HepG2 (cell line): Measurements from ENCODE around the gene SULT6B1. TPM values are rescaled to one million over a fixed set of nuclear protein-coding genes. Genes with fewer than 3 reads are reported as not detected.
A peak's percentile ranks its signal among the peaks of the same experiment; 100 is the strongest.

Experiments used
- BCL6 ChIP-seq: IDR thresholded peaks from 2 replicates; pipeline ENCODE4 v1.6.1; 2016; ENCODE audit warnings: missing genetic modification reagents, missing compliant biosample characterization
- FOSL2 ChIP-seq: sonication (generic); formaldehyde crosslinking; IDR thresholded peaks from 2 replicates; pipeline ENCODE4 v1.4.0; 2020; ENCODE audit warnings: missing genetic modification reagents
- HNRNPK ChIP-seq: fragments of 200-400 bp; formaldehyde crosslinking; IDR thresholded peaks from 2 replicates; pipeline ENCODE4 v1.6.1; 2018; ENCODE audit warnings: low read length, low read depth, moderate library complexity, mild to moderate bottlenecking; ENCODE audit not compliant: poor library complexity, severe bottlenecking
- MBD4 ChIP-seq: IDR thresholded peaks from 2 replicates; pipeline ENCODE4 v1.6.1; 2012; ENCODE audit warnings: low read length, inconsistent platforms, borderline replicate concordance
- MYC ChIP-seq: sonication (generic); formaldehyde crosslinking; IDR thresholded peaks from 2 replicates; pipeline ENCODE4 v1.9.0; 2021; ENCODE audit warnings: missing genetic modification reagents, borderline replicate concordance
- NR2F2 ChIP-seq: IDR thresholded peaks from 2 replicates; pipeline ENCODE4 v1.6.1; 2012; ENCODE audit warnings: low read depth, inconsistent platforms, borderline replicate concordance
- PCBP2 ChIP-seq: fragments of 200-400 bp; formaldehyde crosslinking; optimal IDR thresholded peaks from 2 replicates; pipeline ENCODE3; 2018; ENCODE audit warnings: low read length, low read depth; ENCODE audit not compliant: poor library complexity, severe bottlenecking
- SOX13 ChIP-seq, 3 experiments: fragments of 450-650 bp in 1 of 3; sonication (generic) in 1 of 3; formaldehyde crosslinking in 1 of 3; IDR thresholded peaks in 2 of 3; conservative IDR thresholded peaks in 1 of 3; 2 replicates each; pipeline versions ENCODE4 v1.5.0 to v1.6.1; 2016 to 2020; ENCODE audit warnings: antibody characterized with exemption in 1 of 3, mild to moderate bottlenecking in 1 of 3, missing compliant biosample characterization in 1 of 3, missing genetic modification reagents in 1 of 3, moderate library complexity in 1 of 3
- THAP11 ChIP-seq: IDR thresholded peaks from 2 replicates; pipeline ENCODE4 v1.6.1; 2016; ENCODE audit warnings: missing biosample characterization, missing genetic modification reagents
- ZEB1 ChIP-seq: IDR thresholded peaks from 2 replicates; pipeline ENCODE4 v1.6.1; 2012; ENCODE audit warnings: mild to moderate bottlenecking, low read depth, inconsistent platforms; ENCODE audit not compliant: insufficient replicate concordance
- ZFAT ChIP-seq: sonication (generic); formaldehyde crosslinking; conservative IDR thresholded peaks from 2 replicates; pipeline ENCODE4 v1.8.1; 2023; ENCODE audit warnings: missing genetic modification reagents, inconsistent platforms
- ZNF10 ChIP-seq: sonication (generic); formaldehyde crosslinking; IDR thresholded peaks from 2 replicates; pipeline ENCODE4 v1.4.0; 2020; ENCODE audit warnings: mild to moderate bottlenecking, low read depth, missing genetic modification reagents, borderline replicate concordance
- ZNF773 ChIP-seq: sonication (generic); formaldehyde crosslinking; IDR thresholded peaks from 2 replicates; pipeline ENCODE4 v1.4.0; 2020; ENCODE audit warnings: missing genetic modification reagents, borderline replicate concordance
- ZNF780A ChIP-seq: sonication (generic); formaldehyde crosslinking; IDR thresholded peaks from 2 replicates; pipeline ENCODE4 v1.8.0; 2022; ENCODE audit warnings: mild to moderate bottlenecking, missing genetic modification reagents, moderate library complexity
- ZSCAN9 ChIP-seq: IDR thresholded peaks from 2 replicates; pipeline ENCODE4 v1.6.1; 2016; ENCODE audit warnings: borderline replicate concordance
- polyA plus RNA-seq, 8 experiments: library from polyadenylated mRNA; depleted of rRNA in 3 of 8; stranded (reverse) in 7 of 8; unstranded in 1 of 8; fragments of >200 nt; fragmentation: Illumina TruSeq in 4 of 8; extraction: Trizol in 4 of 8; gene quantifications; 2 replicates each; pipeline versions ENCODE4 v1.2.1 to v1.2.3, GENCODE V29; 2011 to 2016; ENCODE audit warnings: low read depth in 4 of 8, missing spikeins in 1 of 8, mixed read lengths in 1 of 8; ENCODE audit not compliant: insufficient read depth in 1 of 8
- total RNA-seq, 5 experiments: library from RNA; depleted of rRNA; stranded (reverse); fragments of >200 nt; fragmentation: Illumina TruSeq; extraction: Trizol; gene quantifications; 2 replicates each; pipeline ENCODE4 v1.2.3, GENCODE V29; 2016; ENCODE audit warnings: low read depth in 1 of 5
- TF ChIP-seq, protein P1 (sequence below): IDR thresholded peaks from 2 replicates; pipeline ENCODE4 v1.6.1; 2016; ENCODE audit warnings: missing compliant biosample characterization, missing genetic modification reagents, borderline replicate concordance
- TF ChIP-seq, protein P2 (sequence below): sonication (generic); formaldehyde crosslinking; IDR thresholded peaks from 2 replicates; pipeline ENCODE4 v1.5.1; 2020; ENCODE audit warnings: missing genetic modification reagents, mild to moderate bottlenecking, borderline replicate concordance
- TF ChIP-seq, protein P3 (sequence below): sonication (generic); formaldehyde crosslinking; IDR thresholded peaks from 2 replicates; pipeline ENCODE4 v1.9.0; 2021; ENCODE audit warnings: missing genetic modification reagents, mild to moderate bottlenecking, borderline replicate concordance
- TF ChIP-seq, protein P4 (sequence below), 2 experiments: IDR thresholded peaks; 2 replicates each; pipeline ENCODE4 v1.6.1; 2011 to 2012; ENCODE audit warnings: low read length in 2 of 2, borderline replicate concordance in 1 of 2, low read depth in 1 of 2, mild to moderate bottlenecking in 1 of 2, moderate library complexity in 1 of 2

Gene SULT6B1
- total and polyA plus RNA-seq, 2 of the 13 experiments (the other 11 are each of a cell fraction or from before 2014, with no cell fraction given) = not detected

DNA sequence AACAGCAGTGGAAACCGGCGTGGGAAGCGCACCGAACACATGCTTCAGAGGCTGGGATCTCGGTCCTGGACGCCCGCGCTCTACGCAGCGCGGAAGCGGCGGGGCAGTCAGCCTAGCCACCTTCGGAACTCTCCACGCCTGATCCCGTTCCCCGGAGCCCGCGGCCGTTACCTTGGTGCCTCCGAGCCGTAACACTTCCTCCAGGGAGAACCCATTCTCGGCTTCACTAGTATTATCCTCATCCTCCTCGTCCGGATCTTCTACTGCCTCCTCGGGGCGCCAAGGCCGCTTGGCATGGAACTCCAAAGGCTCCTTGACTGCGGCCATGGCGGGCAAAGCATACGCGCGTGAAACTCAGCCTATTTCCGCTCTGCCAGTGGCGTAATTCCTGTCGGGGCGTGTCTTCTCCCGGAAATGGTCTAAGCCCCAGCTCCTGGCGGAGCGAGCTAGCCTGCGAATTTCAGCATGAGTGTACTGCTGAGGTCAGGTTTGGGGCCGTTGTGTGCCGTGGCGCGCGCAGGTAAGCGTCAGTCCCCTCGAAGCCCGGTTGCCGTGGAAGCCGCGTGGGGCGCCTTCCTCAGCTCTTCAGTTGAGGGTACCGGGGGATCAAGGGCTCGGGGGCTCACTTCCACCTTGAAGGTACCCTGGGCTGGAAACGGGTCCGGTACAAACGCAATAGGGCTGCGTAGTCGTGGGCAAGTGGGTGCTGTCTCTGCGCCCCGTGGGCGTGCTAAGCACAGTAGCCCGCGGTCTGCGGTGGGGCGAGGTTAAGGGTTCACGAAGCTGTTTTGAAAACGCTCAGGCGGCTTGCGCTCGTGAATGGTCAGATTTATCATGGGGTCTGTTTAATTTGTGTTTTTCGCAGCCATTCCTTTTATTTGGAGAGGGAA, 43.0 kb upstream of the SULT6B1 start, which contains the start of the genes CEBPZ and NDUFAF7 (continued):
- TF ChIP-seq, protein P1, sequence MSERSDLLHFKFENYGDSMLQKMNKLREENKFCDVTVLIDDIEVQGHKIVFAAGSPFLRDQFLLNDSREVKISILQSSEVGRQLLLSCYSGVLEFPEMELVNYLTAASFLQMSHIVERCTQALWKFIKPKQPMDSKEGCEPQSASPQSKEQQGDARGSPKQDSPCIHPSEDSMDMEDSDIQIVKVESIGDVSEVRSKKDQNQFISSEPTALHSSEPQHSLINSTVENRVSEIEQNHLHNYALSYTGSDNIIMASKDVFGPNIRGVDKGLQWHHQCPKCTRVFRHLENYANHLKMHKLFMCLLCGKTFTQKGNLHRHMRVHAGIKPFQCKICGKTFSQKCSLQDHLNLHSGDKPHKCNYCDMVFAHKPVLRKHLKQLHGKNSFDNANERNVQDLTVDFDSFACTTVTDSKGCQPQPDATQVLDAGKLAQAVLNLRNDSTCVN = peak; percentile 93
- TF ChIP-seq ZEB1 (peak; percentile 75), SOX13 (IDR thresholded peaks at IDR 0.05) (no peak), SOX13 (CRISPR knock-in tag; conservative IDR thresholded peaks at IDR 0.05 in 1 of 2, IDR thresholded peaks at IDR 0.05 in 1 of 2) (no peak; a peak in 1 of 4 replicates), THAP11 (peak; percentile 92), BCL6 (CRISPR knock-in tag) (peak; percentile 57), ZNF780A (CRISPR knock-in tag) (no peak), NR2F2 (no peak; the same call in 1 of the 2 replicates), FOSL2 (CRISPR knock-in tag) (peak; percentile 56), ZFAT (0 out of 2 replicates have a peak, but pooled peaks have one; percentile 31), HNRNPK (no peak), ZNF10 (CRISPR knock-in tag) (no peak), ZSCAN9 (CRISPR knock-in tag) (peak; percentile 79; the same call in 1 of the 2 replicates), ZNF773 (CRISPR knock-in tag) (no peak), MBD4 (no peak), MYC (CRISPR knock-in tag) (peak; percentile 96), PCBP2 (no peak)
- TF ChIP-seq, protein P2, sequence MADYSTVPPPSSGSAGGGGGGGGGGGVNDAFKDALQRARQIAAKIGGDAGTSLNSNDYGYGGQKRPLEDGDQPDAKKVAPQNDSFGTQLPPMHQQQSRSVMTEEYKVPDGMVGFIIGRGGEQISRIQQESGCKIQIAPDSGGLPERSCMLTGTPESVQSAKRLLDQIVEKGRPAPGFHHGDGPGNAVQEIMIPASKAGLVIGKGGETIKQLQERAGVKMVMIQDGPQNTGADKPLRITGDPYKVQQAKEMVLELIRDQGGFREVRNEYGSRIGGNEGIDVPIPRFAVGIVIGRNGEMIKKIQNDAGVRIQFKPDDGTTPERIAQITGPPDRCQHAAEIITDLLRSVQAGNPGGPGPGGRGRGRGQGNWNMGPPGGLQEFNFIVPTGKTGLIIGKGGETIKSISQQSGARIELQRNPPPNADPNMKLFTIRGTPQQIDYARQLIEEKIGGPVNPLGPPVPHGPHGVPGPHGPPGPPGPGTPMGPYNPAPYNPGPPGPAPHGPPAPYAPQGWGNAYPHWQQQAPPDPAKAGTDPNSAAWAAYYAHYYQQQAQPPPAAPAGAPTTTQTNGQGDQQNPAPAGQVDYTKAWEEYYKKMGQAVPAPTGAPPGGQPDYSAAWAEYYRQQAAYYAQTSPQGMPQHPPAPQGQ (CRISPR knock-in tag) = 0 out of 2 replicates have a peak, but pooled peaks have one; percentile 25
- TF ChIP-seq, protein P3, sequence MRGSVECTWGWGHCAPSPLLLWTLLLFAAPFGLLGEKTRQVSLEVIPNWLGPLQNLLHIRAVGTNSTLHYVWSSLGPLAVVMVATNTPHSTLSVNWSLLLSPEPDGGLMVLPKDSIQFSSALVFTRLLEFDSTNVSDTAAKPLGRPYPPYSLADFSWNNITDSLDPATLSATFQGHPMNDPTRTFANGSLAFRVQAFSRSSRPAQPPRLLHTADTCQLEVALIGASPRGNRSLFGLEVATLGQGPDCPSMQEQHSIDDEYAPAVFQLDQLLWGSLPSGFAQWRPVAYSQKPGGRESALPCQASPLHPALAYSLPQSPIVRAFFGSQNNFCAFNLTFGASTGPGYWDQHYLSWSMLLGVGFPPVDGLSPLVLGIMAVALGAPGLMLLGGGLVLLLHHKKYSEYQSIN (CRISPR knock-in tag) = peak; percentile 82; the same call in 1 of the 2 replicates
- TF ChIP-seq, protein P4, sequence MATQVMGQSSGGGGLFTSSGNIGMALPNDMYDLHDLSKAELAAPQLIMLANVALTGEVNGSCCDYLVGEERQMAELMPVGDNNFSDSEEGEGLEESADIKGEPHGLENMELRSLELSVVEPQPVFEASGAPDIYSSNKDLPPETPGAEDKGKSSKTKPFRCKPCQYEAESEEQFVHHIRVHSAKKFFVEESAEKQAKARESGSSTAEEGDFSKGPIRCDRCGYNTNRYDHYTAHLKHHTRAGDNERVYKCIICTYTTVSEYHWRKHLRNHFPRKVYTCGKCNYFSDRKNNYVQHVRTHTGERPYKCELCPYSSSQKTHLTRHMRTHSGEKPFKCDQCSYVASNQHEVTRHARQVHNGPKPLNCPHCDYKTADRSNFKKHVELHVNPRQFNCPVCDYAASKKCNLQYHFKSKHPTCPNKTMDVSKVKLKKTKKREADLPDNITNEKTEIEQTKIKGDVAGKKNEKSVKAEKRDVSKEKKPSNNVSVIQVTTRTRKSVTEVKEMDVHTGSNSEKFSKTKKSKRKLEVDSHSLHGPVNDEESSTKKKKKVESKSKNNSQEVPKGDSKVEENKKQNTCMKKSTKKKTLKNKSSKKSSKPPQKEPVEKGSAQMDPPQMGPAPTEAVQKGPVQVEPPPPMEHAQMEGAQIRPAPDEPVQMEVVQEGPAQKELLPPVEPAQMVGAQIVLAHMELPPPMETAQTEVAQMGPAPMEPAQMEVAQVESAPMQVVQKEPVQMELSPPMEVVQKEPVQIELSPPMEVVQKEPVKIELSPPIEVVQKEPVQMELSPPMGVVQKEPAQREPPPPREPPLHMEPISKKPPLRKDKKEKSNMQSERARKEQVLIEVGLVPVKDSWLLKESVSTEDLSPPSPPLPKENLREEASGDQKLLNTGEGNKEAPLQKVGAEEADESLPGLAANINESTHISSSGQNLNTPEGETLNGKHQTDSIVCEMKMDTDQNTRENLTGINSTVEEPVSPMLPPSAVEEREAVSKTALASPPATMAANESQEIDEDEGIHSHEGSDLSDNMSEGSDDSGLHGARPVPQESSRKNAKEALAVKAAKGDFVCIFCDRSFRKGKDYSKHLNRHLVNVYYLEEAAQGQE (IDR thresholded peaks at IDR 0.05; ENCODE audit: borderline replicate concordance in 1 of 2, low read depth in 1 of 2, low read length in 2 of 2) = peak in 1 of 2 experiments; percentile 67; a peak in 1 of 4 replicates
